ENCODE measurements around the gene ZFP82.

The ZFP82 gene

DNA sequence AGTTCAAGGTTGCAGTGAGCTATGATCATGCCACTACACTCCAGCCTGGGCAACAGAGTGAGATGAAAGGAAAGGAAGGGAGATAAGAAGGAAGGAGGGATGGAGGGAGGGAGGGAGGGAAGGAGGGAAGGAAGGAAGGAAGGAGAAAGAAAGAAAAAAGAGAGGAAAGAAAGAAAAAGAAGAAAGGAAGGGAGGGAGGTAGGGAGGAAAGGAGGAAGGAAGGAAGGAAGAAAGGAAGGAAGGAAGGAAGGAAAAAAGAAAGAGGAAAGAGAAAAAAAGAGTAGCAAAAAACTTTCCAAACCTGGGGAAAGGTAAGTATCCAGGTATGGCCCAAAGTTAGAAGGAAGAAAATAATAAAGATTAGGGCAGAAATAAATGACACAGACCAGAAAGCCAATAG is 46.6 kb downstream of the ZFP82 start:
- DNase-seq: no peak

- DNase-seq: no peak
Observed at GRCh38 chr19:36363845-36364244, 54.6 kb downstream of the ZFP82 start.

Measured in activated gamma-delta T cell treated with Interleukin-2 at 50 U/mL for 16 hours (primary cell).